Measurements from ENCODE around the gene SCEL.

SCEL gene

DNA sequence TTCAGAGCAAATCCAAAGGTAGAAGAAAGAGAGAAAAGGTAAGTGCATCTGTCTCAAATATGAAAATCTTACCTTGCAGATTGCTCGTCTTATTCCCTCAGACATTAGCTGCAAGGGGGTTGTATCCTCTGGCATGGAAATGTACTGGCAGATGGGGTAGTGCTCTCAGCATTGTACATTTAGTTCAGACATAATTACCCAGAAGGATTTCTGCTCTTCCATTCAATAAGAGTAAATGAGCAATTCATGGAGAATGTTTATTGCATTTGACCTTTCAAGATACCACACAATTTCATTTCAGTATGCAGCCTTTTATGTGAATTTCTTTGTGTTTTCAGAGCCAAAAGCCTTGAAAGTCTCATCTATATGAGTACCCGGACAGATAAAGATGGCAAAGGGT is 63.8 kb downstream of the SCEL start:
- no peaks in the 10 kb centered on the region; the same call in 1 of the 2 replicates for H3K4me1 ChIP-seq
- H3K36me3 ChIP-seq = no peaks in the 10 kb centered on the region
- no peak overlapping the region for H3K4me3 ChIP-seq (ENCODE audit: low read depth, low read length)
- TF ChIP-seq, protein P1, sequence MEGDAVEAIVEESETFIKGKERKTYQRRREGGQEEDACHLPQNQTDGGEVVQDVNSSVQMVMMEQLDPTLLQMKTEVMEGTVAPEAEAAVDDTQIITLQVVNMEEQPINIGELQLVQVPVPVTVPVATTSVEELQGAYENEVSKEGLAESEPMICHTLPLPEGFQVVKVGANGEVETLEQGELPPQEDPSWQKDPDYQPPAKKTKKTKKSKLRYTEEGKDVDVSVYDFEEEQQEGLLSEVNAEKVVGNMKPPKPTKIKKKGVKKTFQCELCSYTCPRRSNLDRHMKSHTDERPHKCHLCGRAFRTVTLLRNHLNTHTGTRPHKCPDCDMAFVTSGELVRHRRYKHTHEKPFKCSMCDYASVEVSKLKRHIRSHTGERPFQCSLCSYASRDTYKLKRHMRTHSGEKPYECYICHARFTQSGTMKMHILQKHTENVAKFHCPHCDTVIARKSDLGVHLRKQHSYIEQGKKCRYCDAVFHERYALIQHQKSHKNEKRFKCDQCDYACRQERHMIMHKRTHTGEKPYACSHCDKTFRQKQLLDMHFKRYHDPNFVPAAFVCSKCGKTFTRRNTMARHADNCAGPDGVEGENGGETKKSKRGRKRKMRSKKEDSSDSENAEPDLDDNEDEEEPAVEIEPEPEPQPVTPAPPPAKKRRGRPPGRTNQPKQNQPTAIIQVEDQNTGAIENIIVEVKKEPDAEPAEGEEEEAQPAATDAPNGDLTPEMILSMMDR (IDR thresholded peaks at IDR 0.05; ENCODE audit: low read depth, low read length) = no peak
- no peak for DNase-seq
- peaks cover 3% of the 10 kb centered on the region for H3K27me3 ChIP-seq
- H3K9me3 ChIP-seq = no peaks in the 10 kb centered on the region

GRCh38 chr13:77600701-77601100 is 65.2 kb downstream of the SCEL start:
- H3K9me3 ChIP-seq = no peaks in the 10 kb centered on the region
- no peaks in the 10 kb centered on the region for H3K4me1 ChIP-seq
- TF ChIP-seq, protein P1 (IDR thresholded peaks at IDR 0.05; ENCODE audit: low read depth, low read length) = no peak
- H3K4me3 ChIP-seq (ENCODE audit: low read depth, low read length) = no peak overlapping the region
- peaks cover 3% of the 10 kb centered on the region for H3K27me3 ChIP-seq
- no peak for DNase-seq
- no peaks in the 10 kb centered on the region for H3K36me3 ChIP-seq

- H3K27me3 ChIP-seq = no peaks in the 10 kb centered on the region
- DNase-seq = no peak
- H3K9me3 ChIP-seq = no peaks in the 10 kb centered on the region
- H3K4me3 ChIP-seq (ENCODE audit: low read depth, low read length) = no peak overlapping the region
- no peaks in the 10 kb centered on the region for H3K4me1 ChIP-seq
- TF ChIP-seq, protein P1 (IDR thresholded peaks at IDR 0.05; ENCODE audit: low read depth, low read length) = no peak
- no peaks in the 10 kb centered on the region for H3K36me3 ChIP-seq
Observed at GRCh38 chr13:77611068-77611467, 75.6 kb downstream of the SCEL start.

DNA sequence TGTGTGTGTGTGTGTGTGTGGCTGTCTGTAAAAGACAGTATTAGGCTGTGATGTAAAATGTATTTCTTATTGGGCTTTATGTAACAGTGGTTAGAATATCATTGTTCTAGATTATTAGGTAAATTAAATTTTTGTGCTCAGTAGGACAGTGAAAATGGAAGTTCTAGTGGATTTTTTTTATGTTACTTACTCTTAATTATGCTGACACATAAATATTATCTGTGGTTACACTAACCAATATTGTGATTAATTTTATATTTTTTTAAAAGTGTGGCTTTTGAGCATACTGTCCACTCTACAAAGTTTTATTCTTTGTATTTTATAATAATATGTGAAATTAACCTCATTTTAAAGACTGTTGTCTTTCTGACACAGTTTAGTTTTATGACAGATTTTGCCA is 80.5 kb downstream of the SCEL start:
- H3K4me3 ChIP-seq (ENCODE audit: low read depth, low read length) = no peak overlapping the region
- no peaks in the 10 kb centered on the region for H3K9me3 ChIP-seq
- no peaks in the 10 kb centered on the region for H3K36me3 ChIP-seq
- H3K27me3 ChIP-seq = no peaks in the 10 kb centered on the region
- no peaks in the 10 kb centered on the region for H3K4me1 ChIP-seq
- TF ChIP-seq, protein P1 (IDR thresholded peaks at IDR 0.05; ENCODE audit: low read depth, low read length) = no peak
- DNase-seq = no peak

DNA sequence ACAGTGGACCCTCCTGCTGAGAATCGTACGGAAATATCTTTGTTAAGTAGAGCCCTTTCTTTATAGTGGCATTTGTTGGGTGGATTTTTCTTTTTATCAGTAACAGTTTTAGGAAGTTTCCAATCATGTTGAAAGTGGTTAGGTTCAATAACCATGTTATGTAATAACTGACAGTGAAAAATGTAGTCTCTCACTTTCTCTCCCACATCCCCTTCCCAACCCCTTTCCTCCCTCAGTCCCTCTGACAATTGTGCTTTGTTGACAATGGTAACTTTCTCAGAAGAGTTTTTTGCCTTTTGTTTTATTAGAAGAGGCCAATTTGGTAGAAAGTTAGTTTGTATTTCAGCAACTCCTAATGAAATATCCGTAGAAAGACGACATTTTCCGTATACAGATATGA is 84.1 kb downstream of the SCEL start:
- Histone ChIP-seq H3K27me3 (no peaks in the 10 kb centered on the region), H3K4me3 (ENCODE audit: low read depth, low read length) (no peak overlapping the region), H3K4me1 (no peaks in the 10 kb centered on the region), H3K9me3 (no peaks in the 10 kb centered on the region), H3K36me3 (no peaks in the 10 kb centered on the region)
- TF ChIP-seq, protein P1 (IDR thresholded peaks at IDR 0.05; ENCODE audit: low read depth, low read length) = no peak
- DNase-seq = no peak

DNA sequence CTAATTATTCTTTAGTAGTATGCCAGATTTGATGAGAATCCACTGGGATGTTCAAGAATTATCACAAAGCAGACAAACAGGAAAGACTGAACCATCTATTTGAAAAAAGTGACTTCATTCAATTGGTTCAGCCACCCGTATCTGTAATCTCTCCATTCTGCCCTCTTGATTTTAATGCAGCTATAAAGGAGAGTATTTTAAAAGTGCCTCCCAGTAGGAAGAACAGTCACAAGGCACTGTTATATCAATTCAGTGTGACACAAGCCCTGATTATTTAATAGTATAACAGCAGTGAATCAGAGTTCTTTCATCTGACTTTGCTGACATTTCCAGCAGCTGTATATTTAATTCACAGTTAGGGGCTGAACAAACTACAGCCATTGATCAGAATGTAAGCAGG is 84.6 kb downstream of the SCEL start:
- no peaks in the 10 kb centered on the region for H3K4me1 ChIP-seq
- DNase-seq = no peak
- H3K9me3 ChIP-seq = no peaks in the 10 kb centered on the region
- no peaks in the 10 kb centered on the region for H3K36me3 ChIP-seq
- TF ChIP-seq, protein P1 (IDR thresholded peaks at IDR 0.05; ENCODE audit: low read depth, low read length) = no peak
- no peaks in the 10 kb centered on the region for H3K27me3 ChIP-seq
- H3K4me3 ChIP-seq (ENCODE audit: low read depth, low read length) = no peak overlapping the region

Measured in BE2C (cell line).